DOHH2 (cell line): Measurements from ENCODE around the gene PRR16.

ENCODE experiments used
- H3F3A ChIP-seq: fragments of 200-600 bp; sonication (generic), shearing (Covaris generic); 2 replicates; pipeline ENCODE4 v1.6.0; 2016; ENCODE audit warnings: antibody characterized with exemption, mild to moderate bottlenecking; ENCODE audit not compliant: control insufficient read depth, insufficient read depth
- H3K27ac ChIP-seq: fragments of 200-600 bp; sonication (generic); 2 replicates; pipeline ENCODE4 v1.5.1; 2014; ENCODE audit warnings: low read depth, mild to moderate bottlenecking, low read length, moderate library complexity
- H3K27me3 ChIP-seq: fragments of 200-600 bp; sonication (generic); 2 replicates; pipeline ENCODE4 v1.6.1; 2014; ENCODE audit warnings: mild to moderate bottlenecking, low read length, mixed read lengths; ENCODE audit not compliant: control insufficient read depth
- H3K36me3 ChIP-seq: fragments of 200-600 bp; sonication (generic); 2 replicates; pipeline ENCODE4 v1.6.1; 2014; ENCODE audit warnings: mild to moderate bottlenecking, low read length, moderate library complexity, mixed read lengths; ENCODE audit not compliant: control insufficient read depth
- H3K4me1 ChIP-seq: fragments of 200-600 bp; sonication (generic); 2 replicates; pipeline ENCODE4 v1.6.1; 2014; ENCODE audit warnings: mild to moderate bottlenecking, low read length, mixed read lengths; ENCODE audit not compliant: control insufficient read depth
- H3K4me2 ChIP-seq: fragments of 200-600 bp; sonication (generic); 2 replicates; pipeline ENCODE4 v1.6.0; 2014; ENCODE audit warnings: mild to moderate bottlenecking, low read length, moderate library complexity
- H3K4me3 ChIP-seq: fragments of 200-600 bp; sonication (generic); 2 replicates; pipeline ENCODE4 v1.5.1; 2014; ENCODE audit warnings: mild to moderate bottlenecking, low read length, mixed read lengths
- H3K79me2 ChIP-seq: fragments of 200-600 bp; sonication (generic); 2 replicates; pipeline ENCODE4 v1.6.1; 2014; ENCODE audit warnings: mild to moderate bottlenecking, low read length, mixed read lengths; ENCODE audit not compliant: control insufficient read depth
- H3K9me2 ChIP-seq: fragments of 200-600 bp; sonication (generic); replicated peaks from 2 replicates; pipeline ENCODE4 v1.6.1; 2014; ENCODE audit warnings: mild to moderate bottlenecking, low read length, mixed read lengths; ENCODE audit not compliant: control insufficient read depth
- H3K9me3 ChIP-seq: fragments of 200-600 bp; sonication (generic); 2 replicates; pipeline ENCODE4 v1.6.1; 2014; ENCODE audit warnings: antibody characterized with exemption, low read length, mixed read lengths; ENCODE audit not compliant: control insufficient read depth, insufficient read depth
- H4K20me1 ChIP-seq: fragments of 200-600 bp; sonication (generic); 2 replicates; pipeline ENCODE4 v1.6.0; 2014; ENCODE audit warnings: low read depth, mild to moderate bottlenecking, antibody characterized with exemption, low read length, moderate library complexity; ENCODE audit not compliant: control insufficient read depth, insufficient read depth
- EZH2phosphoT487 ChIP-seq: fragments of 200-600 bp; sonication (generic); IDR thresholded peaks from 2 replicates; pipeline ENCODE4 v1.6.1; 2017; ENCODE audit warnings: borderline replicate concordance, mild to moderate bottlenecking, antibody characterized with exemption, low read length, moderate library complexity, mixed read lengths
- TF ChIP-seq, protein P1 (sequence below): fragments of 200-600 bp; sonication (generic); IDR thresholded peaks from one replicate; pipeline ENCODE4 v1.5.1; 2014; ENCODE audit warnings: antibody characterized with exemption, mild to moderate bottlenecking, low read depth, low read length; ENCODE audit not compliant: poor library complexity, severe bottlenecking

Gene PRR16

GRCh38 chr5:120532835-120533234, 68.7 kb downstream of the PRR16 start:
- H3K36me3 ChIP-seq: no peaks in the 10 kb centered on the region
- H3F3A ChIP-seq: no peaks in the 10 kb centered on the region
- H4K20me1 ChIP-seq: no peaks in the 10 kb centered on the region
- no peaks in the 10 kb centered on the region for H3K9me3 ChIP-seq
- H3K79me2 ChIP-seq: no peaks in the 10 kb centered on the region
- no peak for TF ChIP-seq EZH2phosphoT487
- TF ChIP-seq, protein P1, sequence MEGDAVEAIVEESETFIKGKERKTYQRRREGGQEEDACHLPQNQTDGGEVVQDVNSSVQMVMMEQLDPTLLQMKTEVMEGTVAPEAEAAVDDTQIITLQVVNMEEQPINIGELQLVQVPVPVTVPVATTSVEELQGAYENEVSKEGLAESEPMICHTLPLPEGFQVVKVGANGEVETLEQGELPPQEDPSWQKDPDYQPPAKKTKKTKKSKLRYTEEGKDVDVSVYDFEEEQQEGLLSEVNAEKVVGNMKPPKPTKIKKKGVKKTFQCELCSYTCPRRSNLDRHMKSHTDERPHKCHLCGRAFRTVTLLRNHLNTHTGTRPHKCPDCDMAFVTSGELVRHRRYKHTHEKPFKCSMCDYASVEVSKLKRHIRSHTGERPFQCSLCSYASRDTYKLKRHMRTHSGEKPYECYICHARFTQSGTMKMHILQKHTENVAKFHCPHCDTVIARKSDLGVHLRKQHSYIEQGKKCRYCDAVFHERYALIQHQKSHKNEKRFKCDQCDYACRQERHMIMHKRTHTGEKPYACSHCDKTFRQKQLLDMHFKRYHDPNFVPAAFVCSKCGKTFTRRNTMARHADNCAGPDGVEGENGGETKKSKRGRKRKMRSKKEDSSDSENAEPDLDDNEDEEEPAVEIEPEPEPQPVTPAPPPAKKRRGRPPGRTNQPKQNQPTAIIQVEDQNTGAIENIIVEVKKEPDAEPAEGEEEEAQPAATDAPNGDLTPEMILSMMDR: no peak
- no peak overlapping the region for H3K27ac ChIP-seq
- H3K4me2 ChIP-seq: no peak overlapping the region
- H3K9me2 ChIP-seq: no peaks in the 10 kb centered on the region
- H3K4me1 ChIP-seq: no peaks in the 10 kb centered on the region
- no peak overlapping the region for H3K4me3 ChIP-seq
- H3K27me3 ChIP-seq: no peaks in the 10 kb centered on the region

DNA sequence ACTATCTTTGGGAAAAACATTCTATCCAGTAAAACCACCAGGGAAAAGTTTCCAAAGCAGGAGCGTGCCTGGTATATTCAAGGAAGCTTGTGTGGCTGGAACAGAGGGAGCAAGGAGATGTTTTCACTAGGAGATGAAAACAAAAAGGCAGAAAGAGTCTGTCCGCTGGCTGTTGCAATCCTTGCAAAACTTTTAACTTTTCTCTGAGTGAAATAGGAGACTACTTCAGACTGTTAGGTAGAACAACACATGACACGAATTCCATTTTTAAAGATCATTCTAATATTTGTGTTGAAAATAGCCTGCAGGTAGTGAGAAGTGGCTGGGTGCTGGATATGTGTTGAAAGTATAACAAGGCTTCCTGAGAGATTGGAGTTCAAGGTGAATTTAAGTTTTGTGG, 69.5 kb downstream of the PRR16 start:
- no peaks in the 10 kb centered on the region for H3K79me2 ChIP-seq
- no peaks in the 10 kb centered on the region for H3K4me1 ChIP-seq
- H3K36me3 ChIP-seq: no peaks in the 10 kb centered on the region
- no peak overlapping the region for H3K27ac ChIP-seq
- H3K27me3 ChIP-seq: no peaks in the 10 kb centered on the region
- H3K4me2 ChIP-seq: no peak overlapping the region
- no peaks in the 10 kb centered on the region for H3K9me3 ChIP-seq
- no peaks in the 10 kb centered on the region for H3K9me2 ChIP-seq
- H3F3A ChIP-seq: no peaks in the 10 kb centered on the region
- H3K4me3 ChIP-seq: no peak overlapping the region
- no peaks in the 10 kb centered on the region for H4K20me1 ChIP-seq
- TF ChIP-seq, protein P1: no peak
- no peak for TF ChIP-seq EZH2phosphoT487

DNA sequence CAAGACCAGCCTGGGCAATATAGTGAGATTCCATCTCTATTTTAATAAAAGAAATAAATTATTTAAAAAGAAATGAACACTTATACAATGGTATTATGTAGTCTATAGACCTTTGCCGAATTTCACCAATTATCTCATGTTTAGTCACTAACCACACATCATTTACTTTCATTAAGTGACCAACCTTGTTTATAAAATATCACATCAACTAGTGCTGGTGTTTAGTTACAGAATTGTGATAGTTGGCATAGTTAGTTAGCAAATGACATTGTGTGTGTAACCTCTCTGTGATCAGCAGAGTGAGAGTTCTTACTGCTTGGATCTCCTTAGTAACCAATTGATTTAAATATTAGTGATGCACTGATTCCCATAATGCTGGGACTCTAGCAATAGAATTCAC, 71.8 kb downstream of the PRR16 start:
- Histone ChIP-seq H3F3A (no peaks in the 10 kb centered on the region), H3K9me2 (no peaks in the 10 kb centered on the region), H3K9me3 (no peaks in the 10 kb centered on the region), H3K79me2 (no peaks in the 10 kb centered on the region), H3K4me2 (no peak overlapping the region), H4K20me1 (no peaks in the 10 kb centered on the region), H3K27me3 (no peaks in the 10 kb centered on the region), H3K4me1 (no peaks in the 10 kb centered on the region), H3K36me3 (no peaks in the 10 kb centered on the region), H3K4me3 (no peak overlapping the region), H3K27ac (no peak overlapping the region)
- TF ChIP-seq, protein P1: no peak
- no peak for TF ChIP-seq EZH2phosphoT487

- no peak overlapping the region for H3K4me3 ChIP-seq
- H3K36me3 ChIP-seq: no peaks in the 10 kb centered on the region
- no peaks in the 10 kb centered on the region for H3F3A ChIP-seq
- H3K4me1 ChIP-seq: no peaks in the 10 kb centered on the region
- no peaks in the 10 kb centered on the region for H3K79me2 ChIP-seq
- H4K20me1 ChIP-seq: no peaks in the 10 kb centered on the region
- H3K27me3 ChIP-seq: no peaks in the 10 kb centered on the region
- no peaks in the 10 kb centered on the region for H3K9me2 ChIP-seq
- TF ChIP-seq, protein P1: no peak
- no peak for TF ChIP-seq EZH2phosphoT487
- no peaks in the 10 kb centered on the region for H3K9me3 ChIP-seq
- no peak overlapping the region for H3K4me2 ChIP-seq
- no peak overlapping the region for H3K27ac ChIP-seq
Measured at GRCh38 chr5:120538149-120538548, 74.0 kb downstream of the PRR16 start.
